Endometrial microvascular endothelial cells (primary cell): Measurements from ENCODE around the gene LPP. TPM values are rescaled to one million over a fixed set of nuclear protein-coding genes. Genes with fewer than 3 reads are reported as not detected.

Source experiments
- in situ Hi-C: cut with HindIII; loops from 2 replicates; pipeline ENCODE4 v1.10.0; 2017; ENCODE audit warnings: low sequenced_read_pairs, low pct_unique_long_range_greater_than_20kb; ENCODE audit errors: inconsistent ontology term
- total RNA-seq: library from RNA; depleted of rRNA; stranded (reverse); fragments of >200 nt; gene quantifications from one replicate; pipeline ENCODE4 v1.2.3, GENCODE V29; 2015; ENCODE audit errors: inconsistent ontology term

The LPP gene
- total RNA-seq, 1 donor from 2014 or later, result 43.2 TPM

DNA sequence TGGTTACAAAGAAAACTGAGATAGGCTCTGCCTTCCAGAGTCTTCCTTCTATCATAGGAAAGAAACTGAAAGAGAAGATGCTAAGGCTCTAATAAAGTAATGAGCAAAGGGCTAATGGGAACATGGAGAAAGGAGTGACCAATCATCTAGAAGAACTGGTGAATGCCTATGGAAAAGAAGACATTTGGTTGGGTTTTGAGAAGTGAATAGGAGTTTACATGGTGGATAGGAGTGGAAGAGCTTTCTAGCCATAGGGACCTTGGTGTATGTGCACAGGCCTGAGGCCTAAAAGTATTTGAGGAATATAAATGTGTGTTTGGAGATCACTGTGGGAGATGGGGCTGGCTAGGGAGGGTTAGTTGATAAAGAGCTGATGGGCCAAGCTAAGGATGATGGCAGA, 6.8 kb downstream of the LPP start:
- in situ Hi-C loops, result no loop called here

DNA sequence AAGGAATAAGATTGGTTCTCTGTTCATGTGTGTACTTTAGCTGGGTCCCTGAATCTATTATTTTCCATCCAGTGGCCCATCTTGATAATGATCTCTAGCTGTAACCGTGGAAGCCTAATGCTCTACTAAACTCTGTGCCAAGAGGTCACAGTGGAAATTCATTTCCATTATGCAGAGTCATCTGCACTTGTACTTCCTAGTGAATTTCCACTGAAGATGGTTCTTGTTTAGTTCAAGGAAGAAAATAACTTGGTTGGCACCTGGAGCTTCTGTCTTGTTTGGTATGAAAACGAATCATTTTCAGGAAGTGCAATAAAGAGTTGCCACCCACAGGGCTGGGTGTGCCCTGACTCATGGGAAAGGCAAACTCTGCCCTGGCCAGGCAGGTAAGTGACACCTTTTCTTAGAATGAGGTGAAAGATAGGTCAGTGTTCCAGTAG, 10.3 kb downstream of the LPP start:
- in situ Hi-C loops, result no loop called here

DNA sequence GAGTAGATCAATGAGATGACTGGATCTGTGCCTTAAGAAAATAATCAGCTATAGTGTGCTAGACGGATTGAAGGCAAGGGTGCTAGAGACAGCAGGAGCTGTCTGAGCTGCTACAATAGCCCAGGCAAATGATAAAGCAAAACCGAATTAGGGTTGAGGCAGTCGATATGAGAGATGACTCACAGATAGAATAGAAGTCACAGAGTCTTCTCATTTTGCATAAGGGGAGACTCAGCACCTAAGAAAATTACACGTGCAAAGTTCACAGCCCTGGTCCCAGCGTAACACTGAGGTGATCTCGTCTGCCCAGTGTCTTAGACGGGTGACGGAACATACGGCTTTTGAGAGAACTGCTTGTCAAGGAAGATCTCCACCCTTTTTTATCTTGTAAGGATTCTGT, 11.6 kb downstream of the LPP start:
- in situ Hi-C loops, result no loop called here

DNA sequence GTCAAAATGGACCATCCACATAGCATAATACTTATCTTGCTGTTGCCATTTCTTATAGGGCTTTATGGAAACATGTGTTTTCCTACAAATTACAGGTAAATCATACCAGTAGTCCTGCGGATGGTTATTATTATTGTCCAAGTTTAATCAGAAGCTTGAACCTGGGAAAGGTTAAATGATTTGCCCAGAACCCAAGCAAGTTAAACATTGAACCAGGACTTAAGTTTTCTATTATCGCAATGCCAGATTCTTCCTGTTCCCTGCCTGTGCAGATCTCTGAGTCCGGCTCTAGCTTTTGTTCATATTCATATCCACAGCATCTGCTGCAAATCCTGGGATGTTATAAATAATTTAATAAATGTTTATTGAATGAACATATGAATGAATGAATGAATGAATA, 12.5 kb downstream of the LPP start:
- in situ Hi-C loops, result no loop called here

DNA sequence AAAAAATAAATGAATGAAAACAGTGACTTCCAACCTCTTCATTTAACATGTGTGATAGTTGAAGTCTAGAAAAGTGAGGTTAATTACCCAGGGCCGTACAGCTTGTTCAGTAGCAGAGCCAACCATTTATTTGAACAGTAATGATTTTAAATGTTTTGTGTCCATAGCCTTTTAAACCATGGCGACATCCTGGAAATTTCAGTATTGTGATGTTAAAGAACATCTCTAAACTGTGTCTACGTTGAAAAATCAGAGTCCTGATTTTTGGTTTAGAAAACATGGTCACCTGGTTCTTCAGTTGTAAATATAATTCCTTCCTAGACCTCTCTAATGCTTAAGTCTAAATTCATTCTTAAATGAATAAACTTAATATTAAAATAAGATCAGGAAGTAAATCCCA, 14.2 kb downstream of the LPP start:
- in situ Hi-C loops, result no loop called here

DNA sequence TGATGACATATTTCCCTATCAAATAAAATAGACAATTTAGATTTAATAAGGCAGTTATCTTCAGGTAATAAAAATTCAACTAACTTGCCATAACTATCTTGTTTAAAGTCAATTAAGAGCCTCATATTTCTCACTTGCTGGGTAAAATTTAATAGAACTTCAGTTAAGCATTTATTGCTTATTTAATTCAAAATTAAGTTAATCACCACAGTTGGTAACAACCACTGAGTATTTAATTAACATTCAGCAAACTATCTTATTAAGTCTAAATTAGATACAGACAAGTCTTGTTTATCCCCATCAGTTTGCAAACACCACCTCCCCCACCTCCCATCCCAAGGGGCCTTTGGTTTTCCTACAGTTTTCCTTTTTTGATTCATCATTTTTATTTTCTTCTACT, 14.7 kb downstream of the LPP start:
- in situ Hi-C loops, result no loop called here

DNA sequence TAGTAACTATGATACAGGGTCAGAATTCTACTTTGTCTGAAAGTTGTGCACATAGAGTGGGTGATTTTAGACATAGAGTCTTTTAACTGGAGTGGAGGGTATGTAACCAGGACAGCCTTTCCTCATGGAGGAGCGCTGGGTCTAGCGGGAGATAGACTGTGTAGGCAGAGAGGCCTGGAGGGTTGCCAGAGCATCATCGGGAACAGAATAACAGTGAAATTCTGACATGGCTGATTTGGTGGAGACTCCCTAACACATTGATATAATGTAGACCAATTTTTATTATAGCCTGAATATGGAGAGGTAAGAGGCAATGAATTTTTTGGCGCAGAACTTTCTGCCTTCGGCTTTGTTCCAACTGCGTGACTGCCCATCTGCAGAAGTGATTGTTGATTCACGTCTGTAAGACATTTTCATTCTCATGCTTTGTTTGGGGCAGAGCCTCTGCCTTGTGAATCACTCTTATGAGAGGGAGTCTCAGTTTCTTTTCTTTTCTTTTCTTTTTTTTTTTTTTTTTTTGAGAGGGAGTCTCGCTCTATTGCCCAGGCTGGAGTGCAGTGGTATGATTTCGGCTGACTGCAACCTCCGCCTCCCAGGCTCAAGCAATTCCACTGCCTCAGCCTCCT, 16.0 kb downstream of the LPP start:
- in situ Hi-C loops, result no loop called here

DNA sequence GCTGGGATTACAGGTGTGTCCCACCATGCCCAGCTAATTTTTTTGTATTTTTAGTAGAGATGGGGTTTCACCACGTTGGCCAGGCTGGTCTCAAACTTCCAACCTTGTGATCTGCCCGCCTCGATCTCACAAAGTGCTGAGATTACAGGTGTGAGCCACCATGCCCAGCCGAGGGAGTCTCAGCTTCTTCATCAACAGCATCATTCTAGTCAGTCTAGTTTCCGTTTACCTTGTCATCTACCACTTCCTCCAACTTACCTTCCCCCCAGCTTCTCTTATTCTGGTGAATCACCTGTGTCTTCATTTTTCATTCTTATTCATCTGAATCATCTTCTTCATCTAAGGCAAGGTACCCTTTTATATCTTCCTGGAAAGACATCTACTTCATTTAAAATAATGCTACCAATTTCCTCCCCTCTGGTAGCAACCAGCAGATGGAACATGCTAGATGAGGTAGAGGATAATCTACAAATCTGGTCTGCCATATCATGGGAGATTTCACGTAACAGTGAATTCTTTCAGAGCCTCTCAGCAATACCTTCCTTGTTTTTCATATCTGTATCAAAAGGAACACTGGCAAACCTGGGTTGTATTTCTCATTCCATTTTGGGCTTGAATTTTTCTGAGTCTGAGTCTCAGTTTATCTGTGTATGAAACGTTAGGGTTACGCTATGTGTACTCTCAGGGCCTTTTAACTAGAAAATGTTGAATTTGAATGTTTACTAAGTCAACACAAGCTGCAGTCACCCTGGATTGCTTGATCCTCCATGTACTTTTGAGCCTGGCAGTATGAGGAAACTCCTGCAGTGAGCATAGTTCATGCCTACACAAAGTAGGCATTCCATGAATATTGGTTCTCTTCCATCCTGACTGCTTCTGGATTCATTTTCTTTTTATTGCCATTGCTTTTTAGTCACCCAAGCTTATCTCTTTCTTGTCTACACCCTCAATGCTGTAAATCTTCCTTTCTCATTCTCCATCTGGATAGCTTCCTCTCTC, 16.8 kb downstream of the LPP start:
- in situ Hi-C loops, result no loop called here

DNA sequence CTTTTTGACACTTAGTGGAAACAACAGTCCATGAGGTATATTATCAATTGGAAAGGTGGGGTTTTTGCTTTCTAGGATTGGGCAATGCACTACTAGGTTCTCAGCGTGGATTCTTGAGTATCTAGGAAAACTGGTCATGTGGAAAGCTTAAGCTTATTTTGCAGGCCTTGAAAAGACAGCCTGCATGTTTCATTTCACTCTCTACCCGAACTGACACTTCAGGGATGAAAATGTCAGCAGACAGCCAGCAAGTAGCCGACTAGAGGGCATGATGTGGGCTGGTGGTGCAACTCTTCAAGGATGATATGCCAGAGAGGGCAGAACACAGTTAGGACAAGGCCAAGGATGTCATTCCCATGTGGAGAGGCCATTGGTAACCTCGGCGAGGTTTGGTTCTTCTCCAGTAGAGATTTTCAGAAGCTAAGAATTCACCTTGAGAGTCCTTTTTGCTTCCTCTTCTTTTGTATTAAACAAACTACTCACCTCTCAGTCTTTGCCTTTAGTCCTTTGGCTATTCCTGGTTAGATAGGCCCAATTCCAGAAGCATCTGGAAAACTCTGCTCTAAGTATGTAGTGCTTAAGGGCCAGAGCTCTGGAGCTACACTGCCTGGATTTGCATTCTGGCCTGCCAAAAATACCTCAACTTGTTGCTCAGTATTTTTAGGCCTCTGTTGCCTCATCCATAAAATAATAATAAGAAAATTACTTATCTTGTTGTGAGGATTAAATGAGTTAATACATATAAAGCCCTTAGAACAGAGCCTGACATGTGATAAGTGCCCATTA, 17.9 kb downstream of the LPP start:
- in situ Hi-C loops, result no loop called here

DNA sequence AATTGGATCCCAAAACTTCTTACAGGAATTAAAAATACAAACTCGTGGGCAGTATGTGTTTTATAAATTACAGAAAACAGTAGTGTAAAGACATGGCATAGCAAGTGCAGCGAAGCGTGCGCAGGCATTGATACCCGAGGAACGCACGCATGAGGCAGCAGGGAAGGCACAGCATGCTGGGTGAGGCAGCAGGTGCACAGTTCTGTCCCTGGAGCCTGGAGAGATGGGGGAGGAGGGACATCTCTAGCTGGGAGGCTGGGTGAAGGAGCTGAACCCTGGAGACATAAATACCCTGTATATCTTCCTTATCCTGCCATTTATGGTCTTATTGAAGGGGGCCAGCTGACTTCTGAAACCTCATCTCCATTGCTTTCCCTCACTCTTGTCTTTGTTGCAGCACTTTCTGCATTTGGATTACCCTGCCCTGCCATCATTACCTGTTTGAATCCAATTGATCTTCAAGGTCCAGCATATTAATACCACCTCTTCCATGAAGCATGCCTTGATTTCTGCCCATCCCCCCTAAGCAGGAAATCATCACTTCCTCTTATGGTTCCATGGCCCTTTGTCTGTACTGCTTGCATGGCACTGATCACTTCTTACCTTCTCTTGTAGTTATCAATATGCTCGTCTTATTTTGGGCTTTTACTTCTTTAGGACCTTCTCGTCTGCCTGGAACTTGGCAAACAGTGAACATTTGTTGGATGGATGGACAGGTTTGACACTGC, 20.5 kb downstream of the LPP start:
- in situ Hi-C loops, result no loop called here

DNA sequence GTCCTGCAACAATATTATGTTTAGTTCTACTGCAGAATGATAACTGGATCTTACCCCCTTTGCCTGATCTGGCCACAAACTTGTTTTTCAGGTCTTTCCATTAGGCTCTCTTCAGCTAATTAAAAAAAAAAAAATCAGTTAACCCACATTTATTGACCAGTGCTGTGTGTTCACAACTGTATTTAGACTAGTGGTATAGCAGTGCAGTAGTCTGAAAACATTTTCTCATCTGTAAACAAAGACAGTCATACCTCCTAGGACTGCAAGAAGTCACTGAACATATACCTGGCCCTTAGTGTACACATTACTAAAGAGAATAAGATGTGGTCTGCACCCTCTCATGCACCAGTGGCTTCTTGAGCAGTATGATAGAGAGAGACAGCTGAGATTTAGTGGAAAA, 22.5 kb downstream of the LPP start:
- in situ Hi-C loops, result no loop called here

DNA sequence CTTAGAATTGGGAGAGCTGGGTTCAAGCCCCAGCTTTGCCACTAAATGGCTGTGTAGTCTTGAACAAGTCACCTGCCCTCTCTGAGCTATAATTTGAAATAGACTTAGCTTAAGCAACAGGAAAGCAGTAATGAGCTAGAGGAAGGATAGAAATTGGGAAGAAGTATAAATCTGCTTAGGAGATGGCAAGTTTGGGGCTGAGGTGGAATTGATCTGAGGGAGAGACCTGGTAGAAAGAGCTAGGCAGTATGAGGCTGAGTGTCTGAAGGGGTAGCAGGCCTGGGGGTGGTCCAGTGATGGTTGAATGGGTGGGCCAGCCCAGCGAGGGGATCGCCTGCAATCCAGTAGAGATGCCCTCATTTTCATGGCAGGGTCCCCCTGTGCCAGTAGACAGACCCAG, 22.9 kb downstream of the LPP start:
- in situ Hi-C loops, result no loop called here

DNA sequence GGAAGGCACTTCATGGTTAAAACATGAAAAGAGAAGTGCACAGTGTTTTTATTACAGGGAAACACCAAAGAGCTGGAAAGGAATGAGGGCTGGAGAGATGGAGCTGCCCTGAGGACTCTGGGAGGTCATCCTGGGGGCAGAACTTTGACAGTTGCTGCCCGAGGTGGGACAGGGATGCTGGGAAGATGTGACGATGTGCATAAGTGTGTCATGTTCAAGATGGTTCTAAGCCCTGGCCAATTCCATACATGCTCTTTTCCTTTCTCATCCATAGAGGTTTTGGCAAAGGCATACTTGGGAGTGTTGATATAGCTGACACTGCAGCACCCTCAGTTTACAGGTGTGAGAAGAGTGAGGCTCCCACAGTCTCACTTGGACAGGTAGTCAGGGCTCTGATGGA, 23.8 kb downstream of the LPP start:
- in situ Hi-C loops, result no loop called here

DNA sequence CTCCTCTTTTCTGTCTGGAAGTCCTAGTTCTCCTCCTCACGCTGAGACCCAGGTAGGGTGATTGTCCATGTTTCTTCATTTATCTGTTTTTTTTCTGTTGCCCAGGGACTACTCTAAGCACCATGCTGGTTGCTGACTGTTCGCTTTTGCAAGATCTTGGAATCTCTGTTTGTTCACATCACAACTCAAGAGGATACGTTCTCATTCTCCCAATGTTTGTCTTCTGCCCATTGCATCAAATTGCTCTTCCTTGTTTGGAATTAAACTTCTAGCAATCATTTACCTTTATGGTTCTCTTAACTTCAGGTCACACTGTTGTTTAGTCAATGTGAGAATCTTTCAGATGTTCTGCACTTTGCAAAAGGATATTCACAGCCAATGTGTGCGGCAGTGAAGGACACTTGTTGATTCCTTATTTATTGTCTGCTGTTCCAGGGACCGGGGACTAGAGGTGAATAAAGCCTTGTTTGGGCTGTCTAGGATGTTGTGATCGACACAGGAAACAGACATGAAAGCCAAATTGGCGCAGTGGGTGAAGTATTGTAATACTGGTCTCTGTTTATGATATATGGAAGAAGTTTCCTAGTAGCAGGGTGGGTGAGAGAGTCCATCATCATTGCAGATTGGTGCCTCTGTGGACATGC, 24.5 kb downstream of the LPP start:
- in situ Hi-C loops, result no loop called here

DNA sequence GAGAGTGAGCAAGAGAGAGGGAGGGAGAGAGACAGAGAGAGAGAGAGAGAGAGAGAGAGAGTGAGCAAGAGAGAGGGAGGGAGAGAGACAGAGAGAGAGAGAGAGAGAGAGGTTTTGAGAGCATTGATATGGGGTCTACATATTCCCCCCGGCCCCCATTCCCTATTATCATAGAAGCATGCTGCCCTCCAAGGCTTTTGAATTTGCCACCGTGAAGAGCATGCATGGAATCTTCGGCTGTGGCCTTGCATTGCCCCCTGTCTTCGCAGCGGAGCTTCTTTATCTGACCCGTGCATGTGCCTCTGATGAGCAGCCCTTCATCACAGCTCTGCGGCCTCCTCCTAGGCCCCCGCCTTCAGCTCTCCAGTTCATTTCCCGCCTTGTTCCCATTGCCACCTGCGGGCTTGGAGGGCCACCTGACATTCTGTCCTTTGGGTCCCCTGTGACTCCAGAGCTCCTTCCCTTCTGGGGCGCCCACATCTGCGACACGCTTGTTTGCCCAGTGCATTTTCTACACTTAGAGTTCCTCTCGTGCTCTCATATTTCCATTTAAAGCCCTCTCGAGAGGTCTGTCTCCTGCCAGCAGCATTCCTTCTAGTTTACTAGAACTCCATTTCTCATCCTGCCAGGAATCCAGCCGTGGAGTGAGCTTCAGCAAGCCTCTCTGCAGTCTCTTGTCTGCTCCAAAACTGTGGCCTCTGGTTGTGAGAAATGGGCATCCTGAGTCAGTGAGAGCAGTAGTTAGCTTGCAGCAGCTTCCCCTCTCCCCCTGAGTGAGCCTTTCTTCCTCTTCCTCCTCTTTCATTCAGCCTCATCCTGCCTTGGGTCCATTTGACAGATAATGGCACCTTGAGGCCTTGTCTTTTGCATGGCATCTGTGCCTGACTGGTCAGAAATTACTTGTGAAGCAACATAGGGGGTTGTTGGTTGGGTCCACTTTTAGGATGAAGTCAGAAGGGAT, 25.3 kb downstream of the LPP start:
- in situ Hi-C loops, result no loop called here

DNA sequence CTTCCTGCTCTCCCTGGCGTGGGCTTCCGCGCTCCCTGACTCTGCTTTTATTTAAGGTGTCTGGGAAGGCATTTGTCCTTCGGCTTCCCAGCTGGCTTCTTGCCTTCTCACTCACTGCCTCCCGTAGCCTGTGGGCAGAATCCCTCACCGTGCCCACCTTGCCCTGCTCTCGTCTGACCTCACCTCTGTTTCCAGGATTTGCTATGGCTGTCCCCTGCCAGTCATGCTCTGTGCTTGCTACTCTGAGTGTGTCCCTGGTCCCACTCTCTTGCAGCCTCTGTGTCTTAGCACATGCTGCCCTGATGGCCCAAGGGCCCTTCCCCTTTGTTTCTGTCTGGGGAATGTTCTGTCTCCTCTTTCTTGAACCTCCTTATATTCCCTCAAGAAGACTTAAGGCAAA, 26.2 kb downstream of the LPP start:
- in situ Hi-C loops, result no loop called here

DNA sequence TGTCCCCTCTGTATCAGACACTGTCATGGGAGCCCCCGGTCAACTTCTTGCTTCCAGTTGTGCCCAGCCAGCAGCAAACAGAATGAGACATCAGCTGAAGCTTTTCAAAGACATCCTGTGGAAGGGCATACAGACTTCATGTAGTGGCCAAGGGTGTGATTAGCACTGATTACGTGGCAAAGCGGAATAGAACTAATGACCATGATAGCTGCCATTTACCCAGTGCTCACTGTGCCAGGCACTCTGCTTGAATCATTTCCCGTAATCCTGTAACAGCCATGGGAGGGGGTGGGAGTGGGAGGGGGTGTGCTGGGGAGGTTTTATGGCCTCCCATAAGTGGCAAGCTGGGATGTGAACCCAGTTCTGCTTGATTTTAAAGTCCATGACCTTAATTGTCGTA, 29.5 kb downstream of the LPP start:
- in situ Hi-C loops, result no loop called here
